Omental fat pad (tissue), 4 donors: Measurements from ENCODE around the gene ZNF664. TPM values are rescaled to one million over a fixed set of nuclear protein-coding genes. Genes with fewer than 3 reads are reported as not detected.

ENCODE experiments used
- ATAC-seq: fragments of 150-250 bp; one replicate; pipeline ENCODE4 v1.9.1; 2016; ENCODE audit warnings: mild to moderate bottlenecking, moderate library complexity; ENCODE audit not compliant: low FRiP score
- DNase-seq: peaks from one replicate; pipeline ENCODE4 v3.0.0-alpha.2; 2019; ENCODE audit warnings: low spot score
- CTCF ChIP-seq, 3 donors: fragments of 450-650 bp; IDR thresholded peaks; one replicate each; pipeline ENCODE4 v1.5.1; 2016 to 2017; ENCODE audit warnings: antibody characterized with exemption in 3 of 3, mild to moderate bottlenecking in 3 of 3, moderate library complexity in 2 of 3
- total RNA-seq, 4 donors: library from RNA; depleted of rRNA; stranded (reverse); fragments of >200 nt; gene quantifications; one replicate each; pipeline ENCODE4 v1.1.0, GENCODE V29; 2016

ZNF664 gene
- total RNA-seq, 4 donors from 2014 or later, result 61.8 to 96.0 (median 71.5) TPM

GRCh38 chr12:123931686-123932321 lies 41.2 kb upstream of the ZNF664 start:
- TF ChIP-seq CTCF (IDR thresholded peaks at IDR 0.05), result no peak
- DNase-seq (no peak), ATAC-seq (no peak)

GRCh38 chr12:123933214-123933613 lies 39.8 kb upstream of the ZNF664 start:
- no peak for TF ChIP-seq CTCF (IDR thresholded peaks at IDR 0.05)
- no peak for ATAC-seq
- DNase-seq, result no peak

- no peak for DNase-seq
- no peak for TF ChIP-seq CTCF (IDR thresholded peaks at IDR 0.05)
Observed at GRCh38 chr12:123934016-123934620, 38.9 kb upstream of the ZNF664 start.

GRCh38 chr12:123934829-123935228 lies 38.2 kb upstream of the ZNF664 start:
- no peak for TF ChIP-seq CTCF (IDR thresholded peaks at IDR 0.05)
- ATAC-seq (no peak), DNase-seq (no peak)

More at GRCh38 chr12:123934016-123934620, 38.9 kb upstream of the ZNF664 start:
- ATAC-seq, result no peak

GRCh38 chr12:123935956-123936355 lies 37.1 kb upstream of the ZNF664 start:
- DNase-seq, result no peak
- ATAC-seq, result no peak
- TF ChIP-seq CTCF (IDR thresholded peaks at IDR 0.05), result no peak

GRCh38 chr12:123936471-123936870 lies 36.5 kb upstream of the ZNF664 start:
- DNase-seq, result no peak
- no peak for TF ChIP-seq CTCF (IDR thresholded peaks at IDR 0.05)
- no peak for ATAC-seq
